Stomach (tissue), 19 donors: ENCODE measurements around the gene SLC6A5. TPM values are rescaled to one million over a fixed set of nuclear protein-coding genes. Genes with fewer than 3 reads are reported as not detected.
A peak's percentile ranks its signal among the peaks of the same experiment; 100 is the strongest.
"Not testable (repeated sequence)": the region's sequence is repeated elsewhere in the genome, so short reads cannot be mapped to it uniquely, and the experiment has no call there.

Experiments
- DNase-seq, 2 donors: peaks; one replicate each; pipeline versions ENCODE4 v3.0.0 to v3.0.0-alpha.2; 2013 to 2019
- H3K27ac ChIP-seq, 5 donors: fragments of 200-600 bp in 4 of 5; sonication (generic) in 4 of 5; one replicate each; pipeline ENCODE4 v1.5.1; 2013 to 2019; ENCODE audit warnings: mild to moderate bottlenecking in 1 of 5, moderate library complexity in 1 of 5
- H3K27me3 ChIP-seq, 3 donors: fragments of 200-600 bp; sonication (generic); one replicate each; pipeline ENCODE4 v1.5.1; 2017 to 2019; ENCODE audit warnings: mixed run types in 1 of 3
- H3K36me3 ChIP-seq, 4 donors: fragments of 200-600 bp; sonication (generic); 1 replicate in 3 of 4; 2 replicates in 1 of 4; pipeline ENCODE4 v1.5.1; 2016 to 2019
- H3K4me1 ChIP-seq, 4 donors: fragments of 200-600 bp; sonication (generic); one replicate each; pipeline ENCODE4 v1.5.1; 2016 to 2019
- H3K4me3 ChIP-seq, 4 donors: fragments of 200-600 bp; sonication (generic) in 3 of 4; one replicate each; pipeline ENCODE4 v1.5.1; 2016 to 2019; ENCODE audit warnings: mild to moderate bottlenecking in 1 of 4
- H3K9me3 ChIP-seq, 4 donors: fragments of 200-600 bp; sonication (generic); one replicate each; pipeline ENCODE4 v1.5.1; 2016 to 2019
- CTCF ChIP-seq, 7 experiments: fragments of 450-650 bp in 4 of 7; fragments of 200-600 bp in 3 of 7; sonication (generic) in 3 of 7; IDR thresholded peaks; one replicate each; pipeline ENCODE4 v1.5.1; 2016 to 2019; ENCODE audit warnings: antibody characterized with exemption in 7 of 7, control low read depth in 2 of 7, mild to moderate bottlenecking in 1 of 7
- EP300 ChIP-seq: sonication (generic); formaldehyde crosslinking; IDR thresholded peaks from one replicate; pipeline ENCODE4 v1.6.1; 2017; ENCODE audit warnings: antibody characterized with exemption
- POLR2A ChIP-seq, 4 donors: fragments of 450-650 bp; IDR thresholded peaks; one replicate each; pipeline ENCODE4 v1.6.1; 2016; ENCODE audit warnings: antibody characterized with exemption in 4 of 4, control low read depth in 2 of 4, mild to moderate bottlenecking in 1 of 4, moderate library complexity in 1 of 4
- POLR2AphosphoS5 ChIP-seq, 3 donors: sonication (generic); formaldehyde crosslinking; IDR thresholded peaks; one replicate each; pipeline ENCODE4 v1.6.1; 2016; ENCODE audit warnings: antibody characterized with exemption in 3 of 3
- WGBS, 5 donors: extraction: QIAGEN DNeasy Blood & Tissue Kit in 3 of 5; methylation state at CpG; one replicate each; pipeline versions ENCODE4 v1.1.5 to v1.1.7; 2013 to 2018; 5-methylcytosine and 5-hydroxymethylcytosine counted together
- intact Hi-C: fragments of 100-400 bp; cut with DNase I; formaldehyde crosslinking; loops from one replicate; pipeline ENCODE4 v1.15.1; 2023; ENCODE audit warnings: low total_unique reads
- long read RNA-seq, 10 donors: transcript quantifications; one replicate each; lab custom pipeline, GENCODE V29; 2026
- polyA plus RNA-seq, 3 donors: library from polyadenylated mRNA; stranded (reverse); fragments of 200-250 nt; gene quantifications; one replicate each; pipeline ENCODE4 v1.2.3, GENCODE V29; 2013
- total RNA-seq, 5 donors: library from RNA; depleted of rRNA; stranded (reverse); fragments of >200 nt; gene quantifications; one replicate each; pipeline versions ENCODE4 v1.1.0 to v1.2.3, GENCODE V29; 2014 to 2016
- donor health status: healthy with polysubstance abuse.
- donor health status: Bipolar disorder and iron deficiency.
- donor health status: healthy.

SLC6A5 gene
- total RNA-seq, result not detected
- polyA plus RNA-seq, result not detected
- long read RNA-seq, donor 1, result 0 reads
- long read RNA-seq, donor 2, result 0 reads
- long read RNA-seq, donor 3, result 0 reads
- long read RNA-seq, donor 4, result 0 reads
- long read RNA-seq, donor 5, result 0 reads
- long read RNA-seq, donor 6, result 0 reads
- long read RNA-seq, donor 7, result 0 reads
- long read RNA-seq, donor 8, result 0 reads
- long read RNA-seq, donor 9, result 0 reads
- long read RNA-seq, donor 10, result 0 reads

DNA sequence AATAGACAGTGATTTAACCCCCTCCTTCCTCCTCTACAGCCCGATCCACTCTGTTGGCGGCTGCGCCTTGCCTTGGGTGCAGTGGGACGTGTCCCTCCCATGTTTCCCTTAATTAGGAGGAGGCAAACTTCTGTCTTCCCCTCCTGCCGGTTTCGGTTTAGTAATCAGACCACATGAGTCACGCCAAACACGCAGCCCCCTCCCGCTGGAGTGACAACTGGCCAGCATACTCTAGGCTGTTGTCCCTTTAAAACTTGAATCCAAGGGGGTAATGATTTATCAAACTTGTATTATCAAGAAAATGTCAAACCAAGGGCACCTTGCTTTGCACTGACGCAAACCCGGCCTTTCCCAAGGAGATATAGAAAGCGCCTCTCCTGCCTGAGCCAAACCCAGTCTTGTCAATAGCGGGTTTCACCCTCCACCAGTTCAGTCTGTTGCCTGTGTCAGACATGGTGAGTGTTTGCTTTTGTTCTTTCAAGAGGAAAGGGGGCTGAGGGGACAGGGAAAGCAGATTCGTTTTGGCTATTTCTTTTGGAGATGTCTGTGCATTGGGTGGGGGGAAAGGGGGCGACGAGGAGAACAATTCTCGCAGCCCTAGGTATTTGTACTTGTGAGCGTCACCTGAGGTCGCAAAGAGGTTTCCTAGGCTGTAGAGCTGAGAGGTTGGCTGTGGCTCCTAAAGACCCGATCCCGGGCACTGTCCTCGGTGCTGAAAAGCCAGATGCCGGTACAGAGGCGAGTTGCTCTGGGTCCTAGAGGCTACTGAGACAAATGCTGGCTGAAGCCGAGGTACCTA lies at the start of gene SLC6A5:
TSS of gene SLC6A5 (plus strand) at position 388 of the 799 bp plus-strand sequence. CDS start at position 453, 65 bp downstream.
- Histone ChIP-seq H3K27me3 (peaks cover 31 to 100% (median 85%) of the 10 kb centered on the region in 3 donors), H3K27ac (no peak within 1 kb of the TSS), H3K9me3 (peaks cover 0 to 10% (median 0%) of the 10 kb centered on the region in 4 donors), H3K4me1 (peaks cover 0 to 30% (median 10%) of the 10 kb centered on the region in 4 donors), H3K36me3 (no peaks in the 10 kb centered on the region), H3K4me3 (no peak within 1 kb of the TSS)
- 6 to 11% (median 8%) methylated on average over 25 of the region's 25 CpGs for WGBS, 5 donors
- intact Hi-C loops, result loop anchor here (10.0 kb wide), 1 partner anchor 215 kb away; the partner anchor contains the start of gene PRMT3
- no peak for TF ChIP-seq EP300
- no peak for TF ChIP-seq CTCF (IDR thresholded peaks at IDR 0.05)
- no peak for TF ChIP-seq POLR2A (IDR thresholded peaks at IDR 0.05)
- TF ChIP-seq POLR2AphosphoS5 (IDR thresholded peaks at IDR 0.05), result no peak
- DNase-seq, result peak in 1 of 2 donors; percentile 85

- H3K4me1 ChIP-seq, result no peaks in the 10 kb centered on the region
- H3K36me3 ChIP-seq, result no peaks in the 10 kb centered on the region
- 48 to 93% (median 64%) methylated on average over 2 of the region's 2 CpGs for WGBS, 5 donors
- no peaks in the 10 kb centered on the region for H3K27me3 ChIP-seq
- intact Hi-C loops, result no loop called here
- H3K4me3 ChIP-seq, result no peak overlapping the region
- DNase-seq, result no peak
- TF ChIP-seq EP300, result no peak
- no peak for TF ChIP-seq POLR2A (IDR thresholded peaks at IDR 0.05)
- TF ChIP-seq POLR2AphosphoS5 (IDR thresholded peaks at IDR 0.05), result no peak
- TF ChIP-seq CTCF (IDR thresholded peaks at IDR 0.05), result no peak
- peaks cover 0 to 5% (median 2%) of the 10 kb centered on the region in 4 donors for H3K9me3 ChIP-seq
- H3K27ac ChIP-seq, result no peak overlapping the region
Measured at GRCh38 chr11:20551096-20551495, 48.3 kb upstream of the SLC6A5 start.

DNA sequence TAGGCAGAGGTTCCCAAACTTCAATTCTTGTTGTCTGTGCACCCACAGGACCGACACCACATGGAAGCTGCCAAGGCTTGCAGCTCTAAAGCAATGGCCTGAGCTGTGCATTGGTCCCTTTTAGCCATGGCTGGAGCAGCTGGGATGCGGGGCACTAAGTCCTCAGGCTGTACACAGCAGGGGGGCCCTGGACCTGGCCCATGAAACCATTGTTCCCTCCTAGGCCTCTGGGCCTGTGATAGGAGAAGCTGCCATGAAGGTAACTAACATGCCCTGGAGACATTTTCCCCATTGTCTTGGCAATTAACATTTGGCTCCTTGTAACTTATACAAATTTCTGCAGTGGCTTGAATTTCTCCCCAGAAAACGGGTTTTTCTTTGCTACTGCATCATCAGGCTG lies 43.6 kb upstream of the SLC6A5 start:
- TF ChIP-seq POLR2A (IDR thresholded peaks at IDR 0.05) (no peak), POLR2AphosphoS5 (IDR thresholded peaks at IDR 0.05) (no peak), CTCF (IDR thresholded peaks at IDR 0.05) (no peak), EP300 (no peak)
- H3K4me3 ChIP-seq, result no peak overlapping the region
- peaks cover 0 to 5% (median 2%) of the 10 kb centered on the region in 4 donors for H3K9me3 ChIP-seq
- H3K27me3 ChIP-seq, result no peaks in the 10 kb centered on the region
- 59 to 69% (median 67%) methylated on average over 3 of the region's 3 CpGs for WGBS, 5 donors
- intact Hi-C loops, result no loop called here
- no peaks in the 10 kb centered on the region for H3K36me3 ChIP-seq
- DNase-seq, result no peak
- H3K4me1 ChIP-seq, result no peaks in the 10 kb centered on the region
- no peak overlapping the region for H3K27ac ChIP-seq

- H3K27me3 ChIP-seq, H3K27ac ChIP-seq, H3K4me3 ChIP-seq, H3K4me1 ChIP-seq, H3K36me3 ChIP-seq, intact Hi-C loops, H3K9me3 ChIP-seq, DNase-seq: not testable (repeated sequence)
Measured at GRCh38 chr11:20556396-20556795, 43.0 kb upstream of the SLC6A5 start.

- 90 to 91% (median 90%) methylated on average over 4 of the region's 4 CpGs for WGBS, 5 donors
- Histone ChIP-seq H3K4me3 (no peak overlapping the region), H3K27ac (no peak overlapping the region), H3K4me1 (no peaks in the 10 kb centered on the region), H3K9me3 (peaks cover 0 to 5% (median 2%) of the 10 kb centered on the region in 4 donors), H3K36me3 (no peaks in the 10 kb centered on the region), H3K27me3 (no peaks in the 10 kb centered on the region)
- TF ChIP-seq POLR2AphosphoS5 (IDR thresholded peaks at IDR 0.05) (no peak), CTCF (IDR thresholded peaks at IDR 0.05) (no peak), EP300 (no peak), POLR2A (IDR thresholded peaks at IDR 0.05) (no peak)
- intact Hi-C loops, result no loop called here
- DNase-seq, result no peak
Measured at GRCh38 chr11:20558741-20559140, 40.7 kb upstream of the SLC6A5 start.
